H1 (cell line): Measurements from ENCODE around the gene TECTB. TPM values are rescaled to one million over a fixed set of nuclear protein-coding genes. Genes with fewer than 3 reads are reported as not detected.

Experiments
- CTCF ChIA-PET: fragments of 300-600 bp; sonication (Branson Sonifier 250); formaldehyde crosslinking; loops from one replicate; lab custom pipeline; 2021; ENCODE audit not compliant: partially characterized antibody; lab: Charles Lee
- POLR2A ChIA-PET: fragments of 300-600 bp; sonication (Branson Sonifier 250); formaldehyde crosslinking; loops from one replicate; lab custom pipeline; 2021; ENCODE audit warnings: inconsistent platforms; ENCODE audit not compliant: partially characterized antibody; lab: Charles Lee
- DNase-seq, 2 experiments: peaks; one replicate each; pipeline versions ENCODE4 v3.0.0 to v3.0.0-alpha.2; 2010 to 2022; ENCODE audit warnings: low spot score in 2 of 2, low read depth in 1 of 2, mixed read lengths in 1 of 2
- FAIRE-seq: peaks from 2 replicates; lab custom pipeline; 2011; peaks lifted over from hg19 to GRCh38; lab: Jason Lieb, UNC
- H2AFZ ChIP-seq: 2 replicates; pipeline ENCODE4 v1.8.1; 2012; ENCODE audit warnings: low read length, inconsistent platforms
- H2AK5ac ChIP-seq: 2 replicates; pipeline ENCODE4 v1.6.1; 2013; ENCODE audit warnings: low read depth, low read length
- H2BK120ac ChIP-seq: replicated peaks from 2 replicates; pipeline ENCODE3; 2013; ENCODE audit warnings: low read depth, low read length, inconsistent platforms
- H2BK12ac ChIP-seq: 2 replicates; pipeline ENCODE4 v1.6.1; 2013; ENCODE audit warnings: low read depth, low read length
- H2BK15ac ChIP-seq: 2 replicates; pipeline ENCODE4 v1.6.1; 2013; ENCODE audit warnings: low read length
- H2BK20ac ChIP-seq: 2 replicates; pipeline ENCODE4 v1.6.1; 2013; ENCODE audit warnings: low read length
- H2BK5ac ChIP-seq: 2 replicates; pipeline ENCODE4 v1.6.1; 2013; ENCODE audit warnings: low read depth, low read length
- H3K14ac ChIP-seq: 2 replicates; pipeline ENCODE4 v1.6.1; 2013; ENCODE audit warnings: inconsistent platforms; ENCODE audit not compliant: insufficient read length
- H3K18ac ChIP-seq: 2 replicates; pipeline ENCODE4 v1.6.1; 2013; ENCODE audit warnings: low read length; ENCODE audit errors: extremely low read depth
- H3K23ac ChIP-seq: 2 replicates; pipeline ENCODE4 v1.6.1; 2013; ENCODE audit warnings: inconsistent platforms; ENCODE audit not compliant: insufficient read length
- H3K23me2 ChIP-seq: 2 replicates; pipeline ENCODE4 v1.6.1; 2013; ENCODE audit warnings: low read depth, low read length
- H3K27ac ChIP-seq: 2 replicates; pipeline ENCODE4 v1.6.1; 2011; ENCODE audit warnings: low read depth, low read length, inconsistent platforms
- H3K27me3 ChIP-seq, 4 experiments: replicated peaks in 1 of 4; 1 replicate in 1 of 4; 2 replicates in 3 of 4; pipeline versions ENCODE4 v1.6.1 to v1.8.1; 2011 to 2013; ENCODE audit warnings: low read length in 3 of 4, mild to moderate bottlenecking in 3 of 4, inconsistent platforms in 2 of 4, mixed read lengths in 2 of 4, moderate library complexity in 1 of 4; ENCODE audit not compliant: control insufficient read depth in 3 of 4, insufficient read depth in 3 of 4; ENCODE audit errors: extremely low read depth in 1 of 4
- H3K36me3 ChIP-seq, 4 experiments: 2 replicates each; pipeline versions ENCODE4 v1.6.1 to v1.8.1; 2011 to 2013; ENCODE audit warnings: mild to moderate bottlenecking in 4 of 4, low read length in 3 of 4, moderate library complexity in 2 of 4, control low read depth in 1 of 4, inconsistent platforms in 1 of 4; ENCODE audit not compliant: insufficient read depth in 4 of 4, control insufficient read depth in 2 of 4
- H3K4ac ChIP-seq: replicated peaks from 2 replicates; pipeline ENCODE3; 2013; ENCODE audit warnings: low read length, low read depth, mixed read lengths, inconsistent platforms; ENCODE audit not compliant: insufficient read length
- H3K4me1 ChIP-seq, 4 experiments: replicated peaks in 1 of 4; 1 replicate in 1 of 4; 2 replicates in 3 of 4; pipeline versions ENCODE4 v1.6.1 to v1.8.1; 2011 to 2013; ENCODE audit warnings: low read length in 3 of 4, inconsistent platforms in 2 of 4, mixed read lengths in 1 of 4; ENCODE audit not compliant: insufficient read depth in 4 of 4, control insufficient read depth in 3 of 4
- H3K4me2 ChIP-seq, 2 experiments: 2 replicates each; pipeline versions ENCODE4 v1.6.1 to v1.8.1; 2011 to 2013; ENCODE audit warnings: low read depth in 2 of 2, low read length in 2 of 2, control low read depth in 1 of 2, inconsistent platforms in 1 of 2, mild to moderate bottlenecking in 1 of 2; ENCODE audit not compliant: insufficient read depth in 1 of 2
- H3K4me3 ChIP-seq, 4 experiments: fragments of 200-600, 300-600 bp in 1 of 4; sonication (generic), shearing (Covaris generic), sonication (Bioruptor Twin) in 1 of 4; 2 replicates each; pipeline versions ENCODE4 v1.5.1 to v1.8.1; 2011 to 2016; ENCODE audit warnings: low read length in 4 of 4, low read depth in 3 of 4, control low read depth in 2 of 4, inconsistent platforms in 2 of 4, mild to moderate bottlenecking in 2 of 4, mixed read lengths in 1 of 4, moderate library complexity in 1 of 4; ENCODE audit not compliant: insufficient read depth in 2 of 4; ENCODE audit errors: extremely low read depth in 1 of 4
- H3K56ac ChIP-seq: replicated peaks from 2 replicates; pipeline ENCODE3; 2013; ENCODE audit warnings: low read depth, mild to moderate bottlenecking, mixed read lengths, low read length, inconsistent platforms; ENCODE audit not compliant: insufficient read length
- H3K79me1 ChIP-seq: 2 replicates; pipeline ENCODE4 v1.6.1; 2013; ENCODE audit warnings: low read depth, low read length, control low read depth
- H3K79me2 ChIP-seq, 2 experiments: 2 replicates each; pipeline versions ENCODE4 v1.6.1 to v1.8.1; 2012 to 2013; ENCODE audit warnings: low read length in 2 of 2, mild to moderate bottlenecking in 2 of 2, inconsistent platforms in 1 of 2; ENCODE audit not compliant: insufficient read depth in 2 of 2, control insufficient read depth in 1 of 2
- H3K9ac ChIP-seq, 4 experiments: replicated peaks in 1 of 4; 1 replicate in 1 of 4; 2 replicates in 3 of 4; pipeline versions ENCODE4 v1.6.1 to v1.8.1; 2011 to 2013; ENCODE audit warnings: low read depth in 3 of 4, low read length in 3 of 4, control low read depth in 2 of 4, mild to moderate bottlenecking in 2 of 4, moderate library complexity in 2 of 4, inconsistent platforms in 1 of 4; ENCODE audit errors: extremely low read depth in 1 of 4
- H3K9me3 ChIP-seq, 2 experiments: 2 replicates each; pipeline versions ENCODE4 v1.6.1 to v1.8.1; 2012 to 2013; ENCODE audit warnings: mild to moderate bottlenecking in 2 of 2, moderate library complexity in 2 of 2, control low read depth in 1 of 2, inconsistent platforms in 1 of 2, low read depth in 1 of 2, low read length in 1 of 2, mixed read lengths in 1 of 2; ENCODE audit not compliant: insufficient read depth in 2 of 2
- H4K20me1 ChIP-seq, 2 experiments: replicated peaks in 1 of 2; 2 replicates each; pipeline versions ENCODE3 to v1.8.1; 2011 to 2013; ENCODE audit warnings: inconsistent platforms in 2 of 2, low read length in 2 of 2, mild to moderate bottlenecking in 1 of 2; ENCODE audit not compliant: insufficient read depth in 2 of 2, control insufficient read depth in 1 of 2
- H4K5ac ChIP-seq: 2 replicates; pipeline ENCODE4 v1.6.1; 2013; ENCODE audit warnings: low read length, low read depth, mixed read lengths, inconsistent platforms; ENCODE audit not compliant: insufficient read length
- H4K8ac ChIP-seq: 2 replicates; pipeline ENCODE4 v1.8.0; 2013; ENCODE audit warnings: mild to moderate bottlenecking, moderate library complexity, low read length, inconsistent platforms; ENCODE audit not compliant: insufficient read depth; ENCODE audit errors: extremely low read depth
- H4K91ac ChIP-seq: replicated peaks from 2 replicates; pipeline ENCODE3; 2013; ENCODE audit warnings: low read length, mixed read lengths, inconsistent platforms; ENCODE audit not compliant: insufficient read length
- ATF2 ChIP-seq: IDR thresholded peaks from 2 replicates; pipeline ENCODE4 v1.6.1; 2012; ENCODE audit warnings: low read length, inconsistent platforms
- EZH2 ChIP-seq: fragments of 200-600 bp; sonication (generic); IDR thresholded peaks from 2 replicates; pipeline ENCODE4 v1.7.1; 2012; ENCODE audit warnings: low read depth, mild to moderate bottlenecking, moderate library complexity, low read length, inconsistent platforms; ENCODE audit not compliant: severe bottlenecking
- HDAC6 ChIP-seq: IDR thresholded peaks from one replicate; pipeline ENCODE4 v1.7.1; 2012; ENCODE audit warnings: low read depth, mild to moderate bottlenecking, inconsistent platforms, low read length, moderate library complexity
- POLR2AphosphoS5 ChIP-seq: IDR thresholded peaks from 2 replicates; pipeline ENCODE4 v1.6.1; 2011; ENCODE audit warnings: low read depth, low read length
- RAD21 ChIP-seq, 2 experiments: IDR thresholded peaks in 1 of 2; conservative IDR thresholded peaks in 1 of 2; 2 replicates each; pipeline ENCODE4 v1.6.1; 2011; ENCODE audit warnings: low read depth in 2 of 2, low read length in 2 of 2, improper control_type of control experiment in 1 of 2, inconsistent platforms in 1 of 2, mild to moderate bottlenecking in 1 of 2, moderate library complexity in 1 of 2
- SP1 ChIP-seq: IDR thresholded peaks from 2 replicates; pipeline ENCODE4 v1.6.1; 2011; ENCODE audit warnings: low read depth, low read length
- WGBS, 2 experiments: shearing (Covaris generic) in 1 of 2; methylation state at CpG; one replicate each; pipeline versions ENCODE4 v1.1.6 to v1.1.7; 2013 to 2015; ENCODE audit warnings: low lambda C conversion rate in 2 of 2, mixed read lengths in 2 of 2, inconsistent platforms in 1 of 2, low coverage in 1 of 2, missing lambda C conversion rate in 1 of 2; ENCODE audit not compliant: insufficient replicate concordance in 2 of 2, insufficient coverage in 1 of 2, insufficient read length in 1 of 2; ENCODE audit errors: extremely low coverage in 1 of 2, missing lambda C conversion rate in 1 of 2; 5-methylcytosine and 5-hydroxymethylcytosine counted together
- polyA plus RNA-seq, 7 experiments: library from polyadenylated mRNA; depleted of rRNA in 3 of 7; stranded (reverse) in 5 of 7; unstranded in 2 of 7; fragments of >200 nt in 5 of 7; fragments of 200-250 nt in 2 of 7; gene quantifications; 1 replicate in 5 of 7; 2 replicates in 1 of 7; 4 replicates in 1 of 7; pipeline versions ENCODE4 v1.2.1 to v1.2.3, GENCODE V29; 2011 to 2013; ENCODE audit warnings: missing spikeins in 2 of 7, mixed read lengths in 2 of 7
- total RNA-seq: library from RNA; stranded (reverse); fragmentation: NEBNext Ultra II Directional; extraction: Animal tissue kit (Norgen Biotek cat#: 25700); gene quantifications from 2 replicates; pipeline ENCODE4 v1.2.1, GENCODE V29; 2021

Gene TECTB
- total and polyA plus RNA-seq, 2 of the 8 experiments (the other 6 are each of a cell fraction or from before 2014, with no cell fraction given) = not detected

GRCh38 chr10:112260831-112261230, 22.4 kb upstream of the TECTB start:
- Histone ChIP-seq H2BK15ac (no peak overlapping the region), H2AFZ (no peak overlapping the region), H3K4me3 (no peak overlapping the region), H3K14ac (no peak overlapping the region), H3K9me3 (no peaks in the 10 kb centered on the region), H3K36me3 (no peaks in the 10 kb centered on the region), H2BK120ac (no peak overlapping the region), H4K5ac (no peak overlapping the region), H2BK12ac (no peak overlapping the region), H2AK5ac (no peak overlapping the region), H2BK5ac (no peak overlapping the region), H4K8ac (no peak overlapping the region), H3K79me1 (no peaks in the 10 kb centered on the region), H3K23me2 (no peaks in the 10 kb centered on the region), H3K4ac (no peak overlapping the region), H3K4me2 (no peak overlapping the region), H3K18ac (no peak overlapping the region), H4K20me1 (no peaks in the 10 kb centered on the region), H4K91ac (no peak overlapping the region), H2BK20ac (no peak overlapping the region), H3K4me1 (no peaks in the 10 kb centered on the region), H3K79me2 (no peaks in the 10 kb centered on the region), H3K27ac (no peak overlapping the region), H3K23ac (no peak overlapping the region), H3K56ac (no peak overlapping the region), H3K27me3 (no peaks in the 10 kb centered on the region), H3K9ac (no peak overlapping the region)
- FAIRE-seq (no peak), DNase-seq (no peak)
- 84% methylated on average over 5 of the region's 5 CpGs; no CpG with 5 or more reads in 1 of the 2 experiments for WGBS, 2 experiments
- TF ChIP-seq HDAC6 (no peak), RAD21 (IDR thresholded peaks at IDR 0.05 in 1 of 2, conservative IDR thresholded peaks at IDR 0.05 in 1 of 2; ENCODE audit: low read depth in 2 of 2, low read length in 2 of 2) (no peak), SP1 (no peak), ATF2 (no peak), POLR2AphosphoS5 (no peak), EZH2 (no peak)
- ChIA-PET CTCF (no interaction called here), POLR2A (no interaction called here)
